SU-DHL-6 (cell line): Measurements from ENCODE around the gene WAC.

Experiments used
- CTCF ChIP-seq: fragments of 200-600 bp; sonication (generic); IDR thresholded peaks from one replicate; pipeline ENCODE4 v1.5.1; 2017; ENCODE audit warnings: antibody characterized with exemption, mild to moderate bottlenecking, low read length, moderate library complexity; ENCODE audit not compliant: insufficient read depth, poor library complexity, severe bottlenecking
- EZH2phosphoT487 ChIP-seq: fragments of 200-600 bp; sonication (generic), shearing (Covaris generic); conservative IDR thresholded peaks from 2 replicates; pipeline ENCODE4 v1.6.1; 2018; ENCODE audit warnings: mild to moderate bottlenecking, antibody characterized with exemption, low read length, moderate library complexity, mixed read lengths

GRCh38 chr10:28628184-28628893 is 95.4 kb downstream of the WAC start:
- TF ChIP-seq CTCF (peak; percentile 63), EZH2phosphoT487 (no peak)
